ENCODE data around the gene USP20.

The USP20 gene

DNA sequence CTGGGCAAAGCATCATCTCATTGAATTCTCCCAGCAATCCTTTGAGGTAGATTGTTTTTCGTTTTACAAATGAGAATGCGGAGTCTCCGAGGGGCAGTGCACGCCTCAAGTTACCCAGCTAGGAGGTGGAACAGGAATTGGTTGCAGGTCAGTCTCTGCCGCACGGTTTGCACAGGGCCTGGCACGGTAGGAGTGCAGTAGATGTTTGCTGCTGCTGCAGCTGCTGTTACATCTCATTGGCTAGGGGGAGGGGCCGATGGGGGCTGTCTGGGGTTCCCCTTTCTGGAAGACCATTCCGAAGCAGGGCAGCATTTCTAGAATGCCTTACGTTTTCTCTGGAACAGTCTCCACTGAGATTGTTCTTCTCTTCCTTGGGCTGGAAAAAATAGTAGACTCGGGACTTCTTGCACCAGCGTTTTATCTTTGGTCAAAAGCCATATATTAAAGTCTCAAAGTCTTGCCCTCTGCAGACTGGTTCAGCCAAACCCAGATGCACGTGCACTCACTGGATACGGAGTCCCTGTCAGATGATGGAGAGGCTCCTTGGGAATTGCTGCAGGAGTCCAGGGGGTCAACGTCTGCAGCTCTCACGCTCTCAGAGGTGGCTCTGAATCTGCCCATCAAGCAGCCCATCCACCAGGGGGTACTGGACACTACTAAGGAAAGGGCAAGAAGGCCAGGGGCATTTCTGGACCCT is 1.2 kb downstream of the USP20 start:
- Histone ChIP-seq H3K27me3 (ENCODE audit: control insufficient read depth in 1 of 2, insufficient read depth in 2 of 2, low read length in 2 of 2) (no peaks in the 10 kb centered on the region), H3K9ac (ENCODE audit: low read depth in 1 of 2, low read length in 2 of 2) (peak overlapping the region; percentile 74 to 90), H3K9me3 (ENCODE audit: control insufficient read depth in 1 of 2, low read length in 2 of 2) (no peaks in the 10 kb centered on the region), H3K4me1 (ENCODE audit: control insufficient read depth in 1 of 2, insufficient read depth in 2 of 2, low read length in 2 of 2) (peaks cover 14 to 30% of the 10 kb centered on the region in 2 donors), H3K27ac (ENCODE audit: low read depth, low read length) (no peak overlapping the region), H3K4me3 (ENCODE audit: low read depth in 1 of 2, low read length in 2 of 2) (peak overlapping the region; percentile 71 to 100), H3K36me3 (ENCODE audit: control insufficient read depth in 1 of 2, insufficient read depth in 2 of 2, low read length in 2 of 2) (peaks cover 4 to 12% of the 10 kb centered on the region in 2 donors)

DNA sequence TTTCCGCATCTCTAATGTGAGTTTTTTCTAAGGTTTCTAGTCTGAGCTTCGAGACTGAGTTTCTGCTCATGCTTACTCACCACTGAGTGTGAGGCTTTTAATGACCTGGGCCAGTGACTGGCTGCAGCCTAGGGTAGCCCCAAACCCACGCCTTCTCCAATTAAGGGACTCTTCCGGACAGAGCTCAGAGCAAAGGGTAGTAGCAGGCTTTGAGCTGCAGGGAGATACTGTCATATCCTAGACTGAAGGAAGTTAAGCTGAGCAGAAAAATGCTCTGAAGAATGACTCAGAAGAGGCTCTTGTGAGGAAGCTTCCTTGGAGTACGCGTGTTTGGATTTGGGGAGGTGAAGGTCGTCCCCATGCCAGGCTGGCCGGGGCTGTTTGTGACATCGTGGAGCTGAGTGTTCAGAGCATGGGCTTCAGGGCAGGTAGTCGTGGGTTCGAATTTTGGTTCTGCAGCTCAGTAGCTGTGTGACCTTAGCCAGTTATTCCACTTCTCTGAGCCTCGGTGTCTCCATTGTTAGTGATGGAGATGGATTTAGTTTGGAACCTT is 3.5 kb downstream of the USP20 start:
- no peaks in the 10 kb centered on the region for H3K27me3 ChIP-seq (ENCODE audit: control insufficient read depth in 1 of 2, insufficient read depth in 2 of 2, low read length in 2 of 2)
- H3K4me3 ChIP-seq (ENCODE audit: low read depth in 1 of 2, low read length in 2 of 2) = no peak overlapping the region
- H3K27ac ChIP-seq (ENCODE audit: low read depth, low read length) = no peak overlapping the region
- H3K9me3 ChIP-seq (ENCODE audit: control insufficient read depth in 1 of 2, low read length in 2 of 2) = no peaks in the 10 kb centered on the region
- no peaks in the 10 kb centered on the region for H3K36me3 ChIP-seq (ENCODE audit: control insufficient read depth in 1 of 2, insufficient read depth in 2 of 2, low read length in 2 of 2)
- no peak overlapping the region for H3K9ac ChIP-seq (ENCODE audit: low read depth in 1 of 2, low read length in 2 of 2)
- H3K4me1 ChIP-seq (ENCODE audit: control insufficient read depth in 1 of 2, insufficient read depth in 2 of 2, low read length in 2 of 2) = peaks cover 13 to 29% of the 10 kb centered on the region in 2 donors

DNA sequence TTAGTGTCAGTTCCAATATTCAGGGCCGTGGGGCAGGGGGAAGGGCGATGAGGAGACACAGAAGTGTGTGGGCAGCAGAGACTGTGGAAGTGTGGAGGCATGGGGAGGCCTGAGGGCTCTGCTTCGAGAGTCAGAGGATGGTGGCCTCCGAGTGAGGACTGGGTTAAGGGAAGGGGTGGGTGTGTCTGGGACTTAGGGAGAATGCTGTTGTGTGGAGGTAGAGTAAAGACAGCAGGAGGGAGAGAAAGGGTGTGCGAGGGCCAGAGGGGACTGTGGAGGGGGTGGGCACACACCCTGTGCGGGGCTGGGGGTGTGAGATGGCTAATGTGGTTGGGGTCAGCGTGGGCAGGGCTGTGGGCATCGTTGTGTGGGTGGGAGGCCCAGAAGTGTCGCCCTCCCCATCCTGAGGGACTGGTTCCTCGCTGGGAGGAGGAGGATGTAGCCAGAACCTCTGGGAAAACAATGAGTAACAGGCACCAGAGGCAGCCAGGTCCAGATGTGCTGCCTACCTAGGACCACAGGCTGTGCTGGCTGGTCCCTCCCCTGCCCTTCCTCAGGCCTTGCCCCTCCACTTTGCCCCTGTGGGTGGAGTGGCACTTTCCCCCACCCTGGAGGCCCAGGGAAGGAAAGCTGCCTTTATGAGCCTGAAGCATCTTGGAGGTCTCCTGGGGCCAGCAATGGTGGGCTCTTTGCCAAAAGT is 4.2 kb downstream of the USP20 start:
- Histone ChIP-seq H3K36me3 (ENCODE audit: control insufficient read depth in 1 of 2, insufficient read depth in 2 of 2, low read length in 2 of 2) (no peaks in the 10 kb centered on the region), H3K27ac (ENCODE audit: low read depth, low read length) (no peak overlapping the region), H3K4me3 (ENCODE audit: low read depth in 1 of 2, low read length in 2 of 2) (no peak overlapping the region), H3K4me1 (ENCODE audit: control insufficient read depth in 1 of 2, insufficient read depth in 2 of 2, low read length in 2 of 2) (peaks cover 10 to 22% of the 10 kb centered on the region in 2 donors), H3K9me3 (ENCODE audit: control insufficient read depth in 1 of 2, low read length in 2 of 2) (no peaks in the 10 kb centered on the region), H3K27me3 (ENCODE audit: control insufficient read depth in 1 of 2, insufficient read depth in 2 of 2, low read length in 2 of 2) (no peaks in the 10 kb centered on the region), H3K9ac (ENCODE audit: low read depth in 1 of 2, low read length in 2 of 2) (no peak overlapping the region)

DNA sequence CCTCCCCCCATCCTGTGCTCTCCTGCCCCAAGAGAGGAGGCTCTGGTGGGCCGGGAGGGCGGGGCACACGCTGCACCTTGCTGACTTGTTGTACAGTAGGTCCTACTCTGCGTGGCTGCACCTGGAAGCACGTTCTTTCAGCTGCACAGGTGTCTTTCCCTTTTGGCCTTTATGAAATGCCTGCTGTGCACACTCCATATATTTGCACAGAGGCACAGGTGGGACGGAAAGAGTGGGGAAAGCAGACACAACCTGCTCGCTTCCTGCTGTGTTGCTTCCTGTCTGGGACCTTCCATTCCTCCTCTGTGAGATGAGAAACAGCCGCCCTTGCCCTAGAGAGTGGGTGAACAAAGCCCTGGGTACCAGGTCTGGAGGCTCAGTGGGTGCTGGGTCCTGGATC is 4.8 kb downstream of the USP20 start:
- no peak overlapping the region for H3K27ac ChIP-seq (ENCODE audit: low read depth, low read length)
- H3K9me3 ChIP-seq (ENCODE audit: control insufficient read depth in 1 of 2, low read length in 2 of 2) = no peaks in the 10 kb centered on the region
- no peak overlapping the region for H3K4me3 ChIP-seq (ENCODE audit: low read depth in 1 of 2, low read length in 2 of 2)
- H3K27me3 ChIP-seq (ENCODE audit: control insufficient read depth in 1 of 2, insufficient read depth in 2 of 2, low read length in 2 of 2) = no peaks in the 10 kb centered on the region
- H3K36me3 ChIP-seq (ENCODE audit: control insufficient read depth in 1 of 2, insufficient read depth in 2 of 2, low read length in 2 of 2) = no peaks in the 10 kb centered on the region
- peaks cover 10 to 19% of the 10 kb centered on the region in 2 donors for H3K4me1 ChIP-seq (ENCODE audit: control insufficient read depth in 1 of 2, insufficient read depth in 2 of 2, low read length in 2 of 2)
- no peak overlapping the region for H3K9ac ChIP-seq (ENCODE audit: low read depth in 1 of 2, low read length in 2 of 2)

DNA sequence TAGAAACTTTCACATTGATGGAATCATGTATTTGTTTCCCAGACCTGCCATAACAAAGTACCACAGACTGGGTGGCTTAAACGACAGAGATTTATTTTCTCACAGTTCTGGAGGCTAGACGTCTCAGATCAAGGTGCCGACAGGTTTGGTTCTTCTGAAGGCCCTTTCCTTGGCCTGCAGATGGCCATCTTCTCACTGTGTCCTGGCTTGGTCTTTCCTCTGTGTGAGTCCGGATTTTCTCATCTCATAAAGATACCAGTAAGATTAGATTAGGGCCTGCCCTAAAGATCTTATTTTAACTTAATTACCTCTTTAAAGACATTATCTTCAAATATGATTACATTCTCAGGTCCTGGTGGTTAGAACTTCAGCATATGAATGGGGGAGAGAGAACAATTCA is 5.8 kb downstream of the USP20 start:
- peaks cover 9 to 15% of the 10 kb centered on the region in 2 donors for H3K4me1 ChIP-seq (ENCODE audit: control insufficient read depth in 1 of 2, insufficient read depth in 2 of 2, low read length in 2 of 2)
- no peaks in the 10 kb centered on the region for H3K27me3 ChIP-seq (ENCODE audit: control insufficient read depth in 1 of 2, insufficient read depth in 2 of 2, low read length in 2 of 2)
- no peaks in the 10 kb centered on the region for H3K9me3 ChIP-seq (ENCODE audit: control insufficient read depth in 1 of 2, low read length in 2 of 2)
- no peak overlapping the region for H3K27ac ChIP-seq (ENCODE audit: low read depth, low read length)
- no peaks in the 10 kb centered on the region for H3K36me3 ChIP-seq (ENCODE audit: control insufficient read depth in 1 of 2, insufficient read depth in 2 of 2, low read length in 2 of 2)
- no peak overlapping the region for H3K9ac ChIP-seq (ENCODE audit: low read depth in 1 of 2, low read length in 2 of 2)
- no peak overlapping the region for H3K4me3 ChIP-seq (ENCODE audit: low read depth in 1 of 2, low read length in 2 of 2)

DNA sequence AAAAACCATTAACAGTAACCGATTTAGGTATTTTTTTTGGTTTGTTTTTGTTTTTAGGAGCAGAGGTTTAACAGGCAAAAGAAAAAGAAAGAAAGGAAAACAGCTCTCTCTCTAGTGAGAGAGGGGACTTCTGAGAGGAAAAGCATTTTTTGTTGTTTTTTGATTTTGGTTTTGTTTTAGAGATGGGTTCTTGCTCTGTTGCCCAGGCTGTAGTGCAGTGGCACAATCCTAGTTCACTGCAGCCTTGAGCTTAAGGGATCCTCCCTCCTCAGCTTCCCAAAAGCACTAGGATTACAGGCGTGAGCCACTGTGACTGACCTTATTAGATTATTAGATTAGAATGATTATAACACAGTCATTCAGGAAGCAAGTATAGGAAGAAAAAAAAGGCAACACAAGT is 10.1 kb downstream of the USP20 start:
- Histone ChIP-seq H3K27me3 (ENCODE audit: control insufficient read depth in 1 of 2, insufficient read depth in 2 of 2, low read length in 2 of 2) (no peaks in the 10 kb centered on the region), H3K36me3 (ENCODE audit: control insufficient read depth in 1 of 2, insufficient read depth in 2 of 2, low read length in 2 of 2) (peaks cover 0 to 3% of the 10 kb centered on the region in 2 donors), H3K4me3 (ENCODE audit: low read depth in 1 of 2, low read length in 2 of 2) (no peak overlapping the region), H3K27ac (ENCODE audit: low read depth, low read length) (no peak overlapping the region), H3K9me3 (ENCODE audit: control insufficient read depth in 1 of 2, low read length in 2 of 2) (no peaks in the 10 kb centered on the region), H3K9ac (ENCODE audit: low read depth in 1 of 2, low read length in 2 of 2) (no peak overlapping the region), H3K4me1 (ENCODE audit: control insufficient read depth in 1 of 2, insufficient read depth in 2 of 2, low read length in 2 of 2) (no peaks in the 10 kb centered on the region)

DNA sequence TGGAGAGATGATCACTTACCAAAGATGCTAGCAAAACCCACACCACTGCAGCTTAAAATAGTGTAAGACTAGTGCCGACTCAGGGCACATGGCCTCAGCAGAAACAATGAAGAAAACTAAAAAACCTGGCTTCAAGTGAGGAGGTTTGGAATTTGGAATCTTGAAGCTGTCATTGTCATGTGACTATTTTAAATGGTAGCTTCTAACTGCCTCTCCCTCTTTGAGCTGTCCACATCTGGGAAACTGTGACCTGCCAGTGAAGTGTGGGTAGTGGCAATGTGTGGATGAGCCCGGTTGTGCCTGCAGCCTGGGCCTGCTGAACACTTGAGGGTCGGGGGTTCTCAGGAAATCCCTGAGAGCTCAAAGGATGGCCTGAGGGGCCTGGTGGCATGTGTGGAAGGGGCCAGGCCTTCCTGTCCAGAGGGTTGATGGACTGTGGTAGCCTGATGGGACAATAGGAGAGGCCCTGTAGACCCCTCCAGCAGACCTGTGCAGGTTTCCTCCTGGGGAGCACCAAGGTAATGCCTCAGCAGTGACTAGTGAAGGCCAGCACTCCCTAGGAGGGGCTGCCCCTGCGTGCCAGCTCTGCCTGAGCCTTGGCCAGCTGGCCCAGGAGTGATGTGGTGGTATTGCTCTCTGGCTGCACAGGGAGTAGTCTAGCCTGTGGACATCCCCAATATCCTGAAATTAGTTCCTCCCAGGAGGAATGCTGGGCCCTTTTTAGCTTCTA is 13.6 kb downstream of the USP20 start:
- H3K9me3 ChIP-seq (ENCODE audit: control insufficient read depth in 1 of 2, low read length in 2 of 2) = no peaks in the 10 kb centered on the region
- no peak overlapping the region for H3K4me3 ChIP-seq (ENCODE audit: low read depth in 1 of 2, low read length in 2 of 2)
- H3K9ac ChIP-seq (ENCODE audit: low read depth in 1 of 2, low read length in 2 of 2) = no peak overlapping the region
- H3K36me3 ChIP-seq (ENCODE audit: control insufficient read depth in 1 of 2, insufficient read depth in 2 of 2, low read length in 2 of 2) = peaks cover 11 to 34% of the 10 kb centered on the region in 2 donors
- H3K27ac ChIP-seq (ENCODE audit: low read depth, low read length) = no peak overlapping the region
- no peaks in the 10 kb centered on the region for H3K4me1 ChIP-seq (ENCODE audit: control insufficient read depth in 1 of 2, insufficient read depth in 2 of 2, low read length in 2 of 2)
- no peaks in the 10 kb centered on the region for H3K27me3 ChIP-seq (ENCODE audit: control insufficient read depth in 1 of 2, insufficient read depth in 2 of 2, low read length in 2 of 2)

DNA sequence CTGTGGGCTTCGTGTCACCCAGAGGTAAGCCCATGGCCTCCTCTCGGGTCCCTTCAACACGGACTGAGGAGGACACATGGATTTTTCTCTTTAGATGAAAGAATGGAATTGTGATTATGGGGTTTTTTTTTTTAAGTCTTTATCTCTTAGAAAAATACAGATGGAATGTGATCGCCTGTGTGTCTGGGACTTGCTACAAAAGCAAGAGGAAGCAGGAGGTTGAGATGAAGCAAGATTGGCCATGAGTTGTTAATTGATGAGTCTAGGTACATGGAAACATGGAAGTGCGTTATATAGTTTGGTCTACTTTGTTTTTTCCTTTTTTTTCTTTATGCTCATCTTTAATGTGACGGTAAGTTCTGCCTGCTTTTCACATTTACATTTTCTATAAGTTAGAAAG is 14.6 kb downstream of the USP20 start:
- Histone ChIP-seq H3K9ac (ENCODE audit: low read depth in 1 of 2, low read length in 2 of 2) (no peak overlapping the region), H3K9me3 (ENCODE audit: control insufficient read depth in 1 of 2, low read length in 2 of 2) (no peaks in the 10 kb centered on the region), H3K36me3 (ENCODE audit: control insufficient read depth in 1 of 2, insufficient read depth in 2 of 2, low read length in 2 of 2) (peaks cover 11 to 44% of the 10 kb centered on the region in 2 donors), H3K4me1 (ENCODE audit: control insufficient read depth in 1 of 2, insufficient read depth in 2 of 2, low read length in 2 of 2) (no peaks in the 10 kb centered on the region), H3K27me3 (ENCODE audit: control insufficient read depth in 1 of 2, insufficient read depth in 2 of 2, low read length in 2 of 2) (no peaks in the 10 kb centered on the region), H3K4me3 (ENCODE audit: low read depth in 1 of 2, low read length in 2 of 2) (no peak overlapping the region), H3K27ac (ENCODE audit: low read depth, low read length) (no peak overlapping the region)

DNA sequence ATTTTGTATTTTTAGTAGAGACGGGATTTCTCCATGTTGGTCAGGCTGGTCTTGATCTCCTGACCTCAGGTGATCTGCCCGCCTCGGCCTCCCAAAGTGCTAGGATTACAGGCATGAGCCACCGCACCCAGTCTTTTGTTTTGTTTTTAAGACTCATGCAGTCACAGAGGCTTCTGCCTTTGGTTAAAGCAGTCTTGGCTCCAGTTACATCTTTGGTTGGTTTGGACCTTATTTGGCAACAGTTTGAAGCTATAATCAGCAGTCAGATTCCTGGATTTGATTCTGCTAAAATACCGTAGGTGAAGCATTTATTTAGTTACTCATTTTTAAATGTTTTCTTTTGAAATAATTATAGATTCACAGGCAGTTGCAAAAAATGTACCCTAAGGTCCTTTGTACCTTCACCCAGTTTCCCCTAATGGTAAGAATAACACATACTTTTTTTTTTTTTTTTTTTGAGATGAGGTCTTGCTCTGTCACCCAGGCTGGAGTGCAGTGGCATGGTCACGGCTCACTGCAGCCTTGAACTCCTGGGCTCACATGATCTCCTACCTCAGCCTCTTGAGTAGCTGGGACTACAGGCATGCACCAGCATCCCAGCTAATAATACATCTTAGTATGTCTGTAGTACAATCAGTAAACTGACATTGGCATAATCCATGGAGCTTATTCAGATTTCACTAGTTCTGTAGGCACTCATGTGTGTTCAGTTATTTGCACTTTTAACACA is 15.7 kb downstream of the USP20 start:
- H3K36me3 ChIP-seq (ENCODE audit: control insufficient read depth in 1 of 2, insufficient read depth in 2 of 2, low read length in 2 of 2) = peaks cover 11 to 52% of the 10 kb centered on the region in 2 donors
- H3K9ac ChIP-seq (ENCODE audit: low read depth in 1 of 2, low read length in 2 of 2) = no peak overlapping the region

More for the DNA sequence above, 15.7 kb downstream of the USP20 start:
- Histone ChIP-seq H3K9me3 (ENCODE audit: control insufficient read depth in 1 of 2, low read length in 2 of 2) (no peaks in the 10 kb centered on the region), H3K4me3 (ENCODE audit: low read depth in 1 of 2, low read length in 2 of 2) (no peak overlapping the region), H3K27me3 (ENCODE audit: control insufficient read depth in 1 of 2, insufficient read depth in 2 of 2, low read length in 2 of 2) (no peaks in the 10 kb centered on the region), H3K4me1 (ENCODE audit: control insufficient read depth in 1 of 2, insufficient read depth in 2 of 2, low read length in 2 of 2) (no peaks in the 10 kb centered on the region), H3K27ac (ENCODE audit: low read depth, low read length) (no peak overlapping the region)
